K562 (cell line): ENCODE data around the gene SETD7. TPM values are rescaled to one million over a fixed set of nuclear protein-coding genes. Genes with fewer than 3 reads are reported as not detected.
A peak's percentile ranks its signal among the peaks of the same experiment; 100 is the strongest.

Source experiments
- ASH1L ChIP-seq: fragments of 450-650 bp; IDR thresholded peaks from 2 replicates; pipeline ENCODE4 v1.6.1; 2018; ENCODE audit warnings: borderline replicate concordance, mild to moderate bottlenecking, low read depth; ENCODE audit not compliant: partially characterized antibody
- BACH1 ChIP-seq: fragments of 200-800 bp; sonication (Bioruptor generic); IDR thresholded peaks from 2 replicates; pipeline ENCODE4 v1.6.1; 2016; ENCODE audit warnings: missing genetic modification characterization, missing compliant biosample characterization
- CBX1 ChIP-seq: sonication (generic); IDR thresholded peaks from 2 replicates; pipeline ENCODE4 v1.6.1; 2016; ENCODE audit warnings: antibody characterized with exemption, low read depth, mild to moderate bottlenecking
- CEBPB ChIP-seq: fragments of 450-650 bp; IDR thresholded peaks from 2 replicates; pipeline ENCODE4 v1.6.1; 2016; ENCODE audit warnings: missing genetic modification characterization, missing compliant biosample characterization
- CREB1 ChIP-seq, 2 experiments: sonication (generic) in 1 of 2; formaldehyde crosslinking in 1 of 2; IDR thresholded peaks; 2 replicates each; pipeline versions ENCODE4 v1.6.1 to v1.8.0; 2012 to 2022; ENCODE audit warnings: inconsistent platforms in 1 of 2, mild to moderate bottlenecking in 1 of 2, missing genetic modification reagents in 1 of 2, moderate library complexity in 1 of 2
- CXXC5 ChIP-seq: fragments of 250-450 bp; sonication (Bioruptor Pico); IDR thresholded peaks from 2 replicates; pipeline ENCODE4 v1.8.0; 2022; ENCODE audit warnings: inconsistent platforms, mild to moderate bottlenecking, moderate library complexity
- HMGN3 ChIP-seq: IDR thresholded peaks from 2 replicates; pipeline ENCODE4 v1.6.1; 2011; ENCODE audit warnings: borderline replicate concordance, low read depth, mild to moderate bottlenecking, mixed read lengths, low read length; ENCODE audit not compliant: insufficient read length; ENCODE audit errors: extremely low read depth
- HNRNPUL1 ChIP-seq: fragments of 200-400 bp; formaldehyde crosslinking; IDR thresholded peaks from 2 replicates; pipeline ENCODE4 v1.6.1; 2017; ENCODE audit warnings: low read length
- NCOA4 ChIP-seq: fragments of 450-650 bp; IDR thresholded peaks from 2 replicates; pipeline ENCODE4 v1.6.1; 2018; ENCODE audit warnings: mild to moderate bottlenecking; ENCODE audit not compliant: partially characterized antibody
- NFATC3 ChIP-seq: fragments of 450-650 bp; IDR thresholded peaks from 2 replicates; pipeline ENCODE4 v1.6.1; 2017; ENCODE audit warnings: mild to moderate bottlenecking
- PURB ChIP-seq: sonication (generic); formaldehyde crosslinking; IDR thresholded peaks from 2 replicates; pipeline ENCODE4 v1.9.0; 2021; ENCODE audit warnings: low read depth, mild to moderate bottlenecking, missing genetic modification reagents
- STAG1 ChIP-seq: sonication (generic); formaldehyde crosslinking; IDR thresholded peaks from 2 replicates; pipeline ENCODE4 v1.5.0; 2020; ENCODE audit warnings: missing genetic modification reagents, borderline replicate concordance
- ZNF143 ChIP-seq: sonication (generic); formaldehyde crosslinking; IDR thresholded peaks from 2 replicates; pipeline ENCODE4 v1.9.0; 2022; ENCODE audit warnings: mild to moderate bottlenecking, missing genetic modification reagents
- ZNF174 ChIP-seq: fragments of 250-450 bp; sonication (Bioruptor Pico); IDR thresholded peaks from 2 replicates; pipeline ENCODE4 v1.4.0; 2020; ENCODE audit warnings: mild to moderate bottlenecking
- ZNF436 ChIP-seq: fragments of 250-450, 450-650 bp; sonication (Bioruptor Pico); formaldehyde crosslinking; IDR thresholded peaks from 2 replicates; pipeline ENCODE4 v1.7.0; 2020; ENCODE audit warnings: mild to moderate bottlenecking
- ZNF696 ChIP-seq: fragments of 250-450 bp; sonication (Bioruptor Pico); conservative IDR thresholded peaks from 2 replicates; pipeline ENCODE4 v1.4.0; 2020; ENCODE audit warnings: mild to moderate bottlenecking, moderate library complexity
- polyA plus RNA-seq, 8 experiments: library from polyadenylated mRNA; depleted of rRNA in 4 of 8; stranded (reverse) in 5 of 8; unstranded in 3 of 8; fragments of >200 nt; fragmentation: Nextera tagmentation in 2 of 8; fragmentation: Illumina TruSeq in 1 of 8; extraction: Ambion mirVana in 2 of 8; extraction: Trizol in 1 of 8; gene quantifications; 2 replicates each; pipeline versions ENCODE4 v1.2.1 to v1.2.3, GENCODE V29; 2011 to 2014; ENCODE audit warnings: inconsistent platforms in 1 of 8, missing spikeins in 1 of 8
- total RNA-seq, 7 experiments: library from RNA; depleted of rRNA in 6 of 7; stranded (reverse); fragments of >200 nt in 6 of 7; fragmentation: Illumina TruSeq in 2 of 7; extraction: Trizol in 2 of 7; gene quantifications; 2 replicates each; pipeline versions ENCODE4 v1.2.1 to v1.2.3, GENCODE V29; 2011 to 2021; ENCODE audit warnings: low replicate concordance in 1 of 7
- TF ChIP-seq, protein P1 (sequence below): fragments of 250-450 bp; sonication (Bioruptor Pico); IDR thresholded peaks from 2 replicates; pipeline ENCODE4 v1.5.0; 2022; ENCODE audit warnings: mild to moderate bottlenecking
- TF ChIP-seq, protein P2 (sequence below): fragments of 200-800 bp; sonication (Bioruptor generic); IDR thresholded peaks from 2 replicates; pipeline ENCODE4 v1.6.1; 2016; ENCODE audit warnings: missing genetic modification characterization, missing compliant biosample characterization
- TF ChIP-seq, protein P3 (sequence below), 2 experiments: fragments of 200-800 bp in 1 of 2; sonication (Bioruptor generic) in 1 of 2; sonication (generic) in 1 of 2; formaldehyde crosslinking in 1 of 2; IDR thresholded peaks in 1 of 2; conservative IDR thresholded peaks in 1 of 2; 2 replicates each; pipeline versions ENCODE4 v1.5.0 to v1.6.1; 2016 to 2020; ENCODE audit warnings: missing compliant biosample characterization in 1 of 2, missing genetic modification characterization in 1 of 2, missing genetic modification reagents in 1 of 2

The SETD7 gene
- total and polyA plus RNA-seq, 9 of the 15 experiments (the other 6 are each of a cell fraction or from before 2014, with no cell fraction given) = 0.37 to 2.4 (median 1.7) TPM

DNA sequence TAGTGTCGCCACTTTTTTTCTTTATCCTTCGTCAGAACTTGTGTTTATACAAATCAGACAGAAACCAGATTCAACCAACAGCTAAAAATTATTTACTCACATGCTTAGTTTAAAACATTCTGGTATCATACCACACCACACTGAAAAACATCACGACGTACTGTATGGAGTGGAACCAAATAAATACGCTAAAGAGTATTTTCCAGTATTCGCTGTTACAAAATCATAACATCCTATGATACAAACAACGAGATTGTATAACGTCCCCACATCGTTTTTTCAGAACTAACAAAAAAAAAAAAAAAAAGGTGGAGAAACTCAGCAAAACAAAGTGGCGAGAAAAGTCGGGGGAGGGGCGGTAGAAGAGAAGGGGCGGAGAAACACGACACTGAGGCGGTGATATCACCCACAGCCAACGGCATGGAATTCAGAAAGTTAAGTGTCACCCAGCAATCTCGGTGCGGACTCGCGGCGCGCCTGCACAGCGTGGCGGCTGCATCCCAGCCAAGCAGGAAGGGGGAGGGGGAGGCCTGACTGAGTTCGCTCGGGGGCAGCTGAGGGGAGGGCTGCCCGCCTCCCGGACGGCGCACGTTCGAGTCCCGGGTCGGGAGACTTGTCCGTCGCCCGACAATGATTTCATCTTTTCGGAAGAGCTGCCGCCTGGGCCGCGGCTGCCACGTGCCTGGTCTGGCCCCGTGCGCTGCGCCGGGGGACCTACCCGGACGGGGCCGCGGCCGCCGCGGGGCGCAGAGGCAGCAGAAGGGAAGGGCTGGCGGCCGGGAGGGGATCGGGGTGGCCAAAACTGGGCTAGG, 920 bp downstream of the SETD7 start (continued):
- TF ChIP-seq, protein P1, sequence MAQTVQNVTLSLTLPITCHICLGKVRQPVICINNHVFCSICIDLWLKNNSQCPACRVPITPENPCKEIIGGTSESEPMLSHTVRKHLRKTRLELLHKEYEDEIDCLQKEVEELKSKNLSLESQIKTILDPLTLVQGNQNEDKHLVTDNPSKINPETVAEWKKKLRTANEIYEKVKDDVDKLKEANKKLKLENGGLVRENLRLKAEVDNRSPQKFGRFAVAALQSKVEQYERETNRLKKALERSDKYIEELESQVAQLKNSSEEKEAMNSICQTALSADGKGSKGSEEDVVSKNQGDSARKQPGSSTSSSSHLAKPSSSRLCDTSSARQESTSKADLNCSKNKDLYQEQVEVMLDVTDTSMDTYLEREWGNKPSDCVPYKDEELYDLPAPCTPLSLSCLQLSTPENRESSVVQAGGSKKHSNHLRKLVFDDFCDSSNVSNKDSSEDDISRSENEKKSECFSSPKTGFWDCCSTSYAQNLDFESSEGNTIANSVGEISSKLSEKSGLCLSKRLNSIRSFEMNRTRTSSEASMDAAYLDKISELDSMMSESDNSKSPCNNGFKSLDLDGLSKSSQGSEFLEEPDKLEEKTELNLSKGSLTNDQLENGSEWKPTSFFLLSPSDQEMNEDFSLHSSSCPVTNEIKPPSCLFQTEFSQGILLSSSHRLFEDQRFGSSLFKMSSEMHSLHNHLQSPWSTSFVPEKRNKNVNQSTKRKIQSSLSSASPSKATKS (CRISPR knock-in tag) = no peak
- no peak for TF ChIP-seq NFATC3
- peak; percentile 66 for TF ChIP-seq CXXC5 (CRISPR knock-in tag)
- no peak for TF ChIP-seq PURB (CRISPR knock-in tag)
- TF ChIP-seq ZNF143 (CRISPR knock-in tag) = no peak
- no peak for TF ChIP-seq CBX1
- TF ChIP-seq HMGN3 = peak; percentile 22
- TF ChIP-seq, protein P2, sequence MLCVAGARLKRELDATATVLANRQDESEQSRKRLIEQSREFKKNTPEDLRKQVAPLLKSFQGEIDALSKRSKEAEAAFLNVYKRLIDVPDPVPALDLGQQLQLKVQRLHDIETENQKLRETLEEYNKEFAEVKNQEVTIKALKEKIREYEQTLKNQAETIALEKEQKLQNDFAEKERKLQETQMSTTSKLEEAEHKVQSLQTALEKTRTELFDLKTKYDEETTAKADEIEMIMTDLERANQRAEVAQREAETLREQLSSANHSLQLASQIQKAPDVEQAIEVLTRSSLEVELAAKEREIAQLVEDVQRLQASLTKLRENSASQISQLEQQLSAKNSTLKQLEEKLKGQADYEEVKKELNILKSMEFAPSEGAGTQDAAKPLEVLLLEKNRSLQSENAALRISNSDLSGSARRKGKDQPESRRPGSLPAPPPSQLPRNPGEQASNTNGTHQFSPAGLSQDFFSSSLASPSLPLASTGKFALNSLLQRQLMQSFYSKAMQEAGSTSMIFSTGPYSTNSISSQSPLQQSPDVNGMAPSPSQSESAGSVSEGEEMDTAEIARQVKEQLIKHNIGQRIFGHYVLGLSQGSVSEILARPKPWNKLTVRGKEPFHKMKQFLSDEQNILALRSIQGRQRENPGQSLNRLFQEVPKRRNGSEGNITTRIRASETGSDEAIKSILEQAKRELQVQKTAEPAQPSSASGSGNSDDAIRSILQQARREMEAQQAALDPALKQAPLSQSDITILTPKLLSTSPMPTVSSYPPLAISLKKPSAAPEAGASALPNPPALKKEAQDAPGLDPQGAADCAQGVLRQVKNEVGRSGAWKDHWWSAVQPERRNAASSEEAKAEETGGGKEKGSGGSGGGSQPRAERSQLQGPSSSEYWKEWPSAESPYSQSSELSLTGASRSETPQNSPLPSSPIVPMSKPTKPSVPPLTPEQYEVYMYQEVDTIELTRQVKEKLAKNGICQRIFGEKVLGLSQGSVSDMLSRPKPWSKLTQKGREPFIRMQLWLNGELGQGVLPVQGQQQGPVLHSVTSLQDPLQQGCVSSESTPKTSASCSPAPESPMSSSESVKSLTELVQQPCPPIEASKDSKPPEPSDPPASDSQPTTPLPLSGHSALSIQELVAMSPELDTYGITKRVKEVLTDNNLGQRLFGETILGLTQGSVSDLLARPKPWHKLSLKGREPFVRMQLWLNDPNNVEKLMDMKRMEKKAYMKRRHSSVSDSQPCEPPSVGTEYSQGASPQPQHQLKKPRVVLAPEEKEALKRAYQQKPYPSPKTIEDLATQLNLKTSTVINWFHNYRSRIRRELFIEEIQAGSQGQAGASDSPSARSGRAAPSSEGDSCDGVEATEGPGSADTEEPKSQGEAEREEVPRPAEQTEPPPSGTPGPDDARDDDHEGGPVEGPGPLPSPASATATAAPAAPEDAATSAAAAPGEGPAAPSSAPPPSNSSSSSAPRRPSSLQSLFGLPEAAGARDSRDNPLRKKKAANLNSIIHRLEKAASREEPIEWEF = no peak
- no peak for TF ChIP-seq NCOA4
- TF ChIP-seq ASH1L = no peak
- TF ChIP-seq CEBPB = no peak; the same call in 1 of the 2 replicates
- no peak for TF ChIP-seq ZNF174 (CRISPR knock-in tag)
- no peak for TF ChIP-seq ZNF436 (CRISPR knock-in tag)
- peak; percentile 45 for TF ChIP-seq CREB1 (IDR thresholded peaks at IDR 0.05)
- 0 out of 2 replicates have a peak, but pooled peaks have one; percentile 22 for TF ChIP-seq CREB1 (CRISPR knock-in tag; IDR thresholded peaks at IDR 0.05)
- no peak for TF ChIP-seq STAG1 (CRISPR knock-in tag)
- TF ChIP-seq BACH1 (tag) = no peak
- TF ChIP-seq, protein P3, sequence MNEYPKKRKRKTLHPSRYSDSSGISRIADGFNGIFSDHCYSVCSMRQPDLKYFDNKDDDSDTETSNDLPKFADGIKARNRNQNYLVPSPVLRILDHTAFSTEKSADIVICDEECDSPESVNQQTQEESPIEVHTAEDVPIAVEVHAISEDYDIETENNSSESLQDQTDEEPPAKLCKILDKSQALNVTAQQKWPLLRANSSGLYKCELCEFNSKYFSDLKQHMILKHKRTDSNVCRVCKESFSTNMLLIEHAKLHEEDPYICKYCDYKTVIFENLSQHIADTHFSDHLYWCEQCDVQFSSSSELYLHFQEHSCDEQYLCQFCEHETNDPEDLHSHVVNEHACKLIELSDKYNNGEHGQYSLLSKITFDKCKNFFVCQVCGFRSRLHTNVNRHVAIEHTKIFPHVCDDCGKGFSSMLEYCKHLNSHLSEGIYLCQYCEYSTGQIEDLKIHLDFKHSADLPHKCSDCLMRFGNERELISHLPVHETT (CRISPR knock-in tag; conservative IDR thresholded peaks at IDR 0.05 in 1 of 2, IDR thresholded peaks at IDR 0.05 in 1 of 2) = no peak
- no peak for TF ChIP-seq HNRNPUL1
- no peak for TF ChIP-seq ZNF696 (CRISPR knock-in tag)
